GM18873 (cell line): ENCODE measurements around the gene MRPS5.
A peak's percentile ranks its signal among the peaks of the same experiment; 100 is the strongest.
"Not testable (repeated sequence)": the region's sequence is repeated elsewhere in the genome, so short reads cannot be mapped to it uniquely, and the experiment has no call there.

Source experiments
- ATAC-seq: cut with Tn5 transposase; IDR thresholded peaks from one replicate; pipeline ENCODE4 v1.9.1; 2021; ENCODE audit warnings: mild to moderate bottlenecking, moderate library complexity, moderate number of reproducible peaks; ENCODE audit not compliant: unreplicated experiment, low FRiP score

Gene MRPS5

DNA sequence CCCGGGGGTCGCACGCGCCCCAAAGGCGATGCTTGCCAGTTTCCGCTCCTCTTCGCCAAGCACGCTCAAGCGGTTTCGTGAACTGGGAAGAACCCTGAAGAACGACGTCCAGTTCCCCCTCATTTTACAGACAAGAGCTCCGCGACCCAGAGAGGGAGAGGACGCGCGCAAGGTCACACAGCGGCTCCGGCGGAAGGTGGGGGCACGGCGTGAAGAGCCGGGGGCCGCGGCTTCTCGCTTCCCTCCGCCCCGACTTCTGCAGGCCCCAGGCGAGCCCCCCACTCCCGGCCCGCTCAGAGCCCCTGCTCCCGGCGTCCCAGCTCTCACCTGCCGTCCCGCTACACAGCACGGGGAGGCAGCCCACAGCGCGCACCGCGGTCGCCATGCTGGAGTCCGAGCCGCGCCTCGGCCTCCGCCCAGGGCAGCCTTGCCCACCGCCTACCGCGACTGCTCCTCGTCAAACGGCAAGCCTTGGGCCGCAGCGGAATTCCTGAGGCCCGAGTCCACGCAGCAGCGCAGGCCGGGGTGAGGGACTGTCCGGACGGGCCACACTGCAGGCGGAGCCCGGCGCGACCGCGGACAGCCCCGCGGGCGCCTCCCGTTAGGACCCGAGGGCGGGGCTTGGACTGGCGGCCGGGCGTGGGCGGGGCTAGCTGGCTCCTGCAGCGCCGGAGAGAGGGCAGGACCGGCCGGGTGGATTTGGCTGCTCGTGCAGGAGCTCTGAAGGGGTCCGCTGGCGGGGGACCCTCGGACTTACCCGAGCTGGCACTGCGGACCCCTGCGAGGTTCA is at the start of gene MRPS5:
MRPS5 (minus strand) TSS at position 402 of the 790 bp plus-strand sequence; CDS start at position 385, 17 bp downstream.
- peak; percentile 90 for ATAC-seq

DNA sequence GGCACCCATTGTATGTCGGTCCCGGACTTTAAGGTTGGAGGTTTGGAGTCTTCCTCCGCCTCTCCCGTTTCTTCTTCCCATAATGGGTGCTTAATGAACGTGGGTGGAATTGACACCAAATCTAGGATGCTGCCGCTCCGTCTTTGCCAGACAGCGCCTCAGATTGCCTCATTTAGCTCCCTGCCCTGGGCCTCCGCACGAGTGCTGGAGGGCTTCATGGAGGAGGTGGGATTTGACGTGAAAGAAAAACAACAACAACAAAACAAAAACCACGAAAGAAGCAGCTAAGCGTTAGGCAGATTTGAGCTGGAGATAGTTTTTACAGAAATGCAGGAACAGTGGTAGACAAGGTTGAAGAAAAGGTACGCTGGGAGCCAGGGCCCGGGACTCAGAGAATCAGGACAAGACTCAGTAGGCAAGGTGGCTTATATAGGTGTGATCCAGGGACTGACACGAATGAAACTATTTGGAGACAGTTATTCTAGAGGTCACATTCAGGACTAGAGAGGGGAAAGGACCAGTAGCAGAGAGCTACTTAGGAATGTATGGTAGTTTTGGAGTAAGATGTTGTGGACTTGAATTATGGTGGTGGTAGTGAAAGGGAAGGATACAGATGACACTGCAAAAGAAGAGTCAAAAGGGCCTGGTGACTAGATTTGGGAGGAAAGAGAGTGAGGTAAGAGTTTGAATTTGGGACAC is 44.6 kb upstream of the MRPS5 start:
- peak; percentile 1 for ATAC-seq

DNA sequence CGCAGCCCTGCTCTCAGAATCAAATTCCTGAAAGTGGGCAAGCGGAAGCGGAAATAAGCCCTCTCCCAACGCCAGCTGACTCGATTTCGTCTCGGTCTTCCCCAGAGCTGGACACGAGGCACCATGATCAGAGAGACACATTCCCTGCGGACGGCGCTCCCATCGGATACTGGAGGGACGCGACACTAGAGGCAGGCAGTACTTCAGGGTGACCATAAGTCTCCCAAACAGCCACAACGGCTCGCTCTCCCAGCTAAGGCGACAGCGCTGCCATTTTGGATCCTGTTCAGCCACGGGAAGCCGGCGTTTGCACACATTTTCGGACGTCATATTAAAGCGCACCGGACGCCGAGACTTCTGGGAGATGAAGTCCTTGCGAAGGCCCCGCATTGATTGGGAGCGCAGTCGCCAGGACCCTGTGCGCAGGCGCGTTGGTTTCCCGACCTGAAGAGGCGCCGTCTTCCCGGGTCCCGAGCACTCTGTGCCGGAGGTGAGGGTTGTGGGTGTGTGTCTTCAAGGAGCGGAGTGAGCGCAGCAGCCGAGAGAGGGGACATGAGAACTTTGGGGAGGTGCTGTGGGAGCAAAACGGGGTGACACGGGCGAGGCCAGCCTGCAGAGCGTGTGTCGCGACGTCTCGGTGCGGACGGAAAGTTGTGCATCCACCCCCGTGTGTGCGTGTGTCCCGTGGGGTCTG is 43.9 kb upstream of the MRPS5 start, which contains the start of gene ZNF2:
ZNF2 (plus strand) TSS at position 439 of the 694 bp plus-strand sequence. CDS start 10,418 bp downstream, outside the sequence.
- peak; percentile 83 for ATAC-seq

DNA sequence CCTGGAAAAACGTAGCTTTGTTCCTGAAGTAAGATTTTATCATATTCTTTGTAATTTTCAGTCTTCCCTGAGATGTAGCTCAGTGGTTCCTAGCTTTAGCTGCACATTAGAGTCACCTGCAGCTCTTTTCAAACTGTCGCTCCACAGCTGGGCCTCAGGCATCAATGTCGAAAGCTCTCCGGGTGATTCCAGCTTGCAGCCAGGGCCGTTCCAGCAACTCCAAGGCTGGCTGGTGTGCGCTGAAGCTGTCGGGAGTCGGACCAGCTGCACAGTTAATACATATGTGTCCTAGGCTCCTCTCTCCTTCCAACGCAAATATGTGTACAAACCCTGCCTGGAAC is 43.4 kb upstream of the MRPS5 start:
- peak; percentile 1 for ATAC-seq

DNA sequence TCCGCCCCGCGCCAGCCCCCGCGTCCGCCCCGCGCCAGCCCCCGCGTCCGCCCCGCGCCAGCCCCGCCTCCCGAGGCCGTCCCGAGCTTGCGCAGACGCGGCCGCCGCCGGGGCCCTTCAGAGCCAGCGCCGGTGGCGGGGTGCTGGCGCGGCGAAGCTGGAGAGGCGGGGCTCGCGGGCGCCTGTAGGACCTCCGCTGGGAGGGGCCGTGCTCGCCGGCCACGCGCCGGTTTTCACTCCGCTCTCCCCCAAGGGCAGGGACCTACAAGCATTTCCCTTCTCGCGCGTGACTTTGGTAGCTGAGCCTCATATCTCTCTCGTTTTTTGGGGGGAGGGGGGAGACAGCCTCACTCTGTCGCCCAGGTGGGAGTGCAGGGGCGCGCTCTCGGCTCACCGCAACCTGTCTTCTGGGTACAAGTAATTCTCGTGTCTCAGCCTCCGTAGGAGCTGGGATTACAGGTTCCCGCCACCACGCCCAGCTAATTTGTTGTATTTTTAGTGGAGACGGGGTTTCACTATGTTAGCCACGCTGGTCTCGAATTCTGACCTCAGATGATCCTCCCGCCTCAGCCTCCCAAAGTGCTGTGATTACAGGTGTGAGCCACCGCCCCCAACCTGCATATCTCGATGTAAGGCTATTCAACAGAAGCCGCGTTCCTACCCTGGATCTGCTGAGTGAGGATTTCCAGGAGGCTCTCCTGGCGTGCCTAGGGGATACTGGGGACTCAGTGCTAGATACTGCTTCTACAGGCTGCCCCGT is 38.3 kb upstream of the MRPS5 start, which contains the start of gene ZNF514:
ZNF514 (minus strand) TSS at position 159 of the 760 bp plus-strand sequence. CDS start 6,595 bp downstream, outside the sequence.
- peak; percentile 49 for ATAC-seq

DNA sequence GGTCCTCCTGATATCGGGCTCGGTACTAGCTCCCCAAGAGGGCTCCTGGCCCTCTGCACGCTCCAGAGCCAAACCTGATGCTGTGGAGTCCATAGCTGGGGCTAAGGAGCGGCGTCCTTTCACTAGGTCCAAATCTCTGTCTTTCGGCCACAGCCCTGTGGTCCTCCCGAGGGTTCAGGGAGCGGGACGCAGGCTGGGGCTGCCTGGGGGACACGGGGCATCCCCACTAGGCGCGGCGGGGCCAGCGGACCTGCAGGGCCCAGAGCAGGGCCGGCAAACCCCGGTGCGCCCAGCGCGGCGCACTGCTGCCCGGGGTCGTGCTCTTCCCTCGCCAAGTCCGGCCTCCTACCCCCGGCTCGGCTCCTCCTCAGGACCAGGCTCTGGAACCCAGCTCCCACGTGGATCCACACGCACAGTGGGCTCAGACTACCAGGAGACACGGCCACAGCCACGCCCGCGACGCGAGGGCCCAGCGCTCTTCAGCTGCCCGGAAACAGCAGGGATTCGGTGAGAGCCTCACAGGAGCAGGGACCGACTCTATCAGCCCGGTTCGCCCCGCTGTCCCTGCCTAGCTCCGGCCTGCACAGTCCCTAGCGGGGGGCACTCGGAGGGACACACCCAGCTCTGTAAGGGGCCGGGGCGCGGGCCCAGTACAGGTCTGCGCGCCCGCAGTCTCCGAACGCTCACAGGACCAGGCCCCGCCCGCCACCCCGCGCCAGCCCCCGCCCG is 37.4 kb upstream of the MRPS5 start:
- peak; percentile 35 for ATAC-seq

DNA sequence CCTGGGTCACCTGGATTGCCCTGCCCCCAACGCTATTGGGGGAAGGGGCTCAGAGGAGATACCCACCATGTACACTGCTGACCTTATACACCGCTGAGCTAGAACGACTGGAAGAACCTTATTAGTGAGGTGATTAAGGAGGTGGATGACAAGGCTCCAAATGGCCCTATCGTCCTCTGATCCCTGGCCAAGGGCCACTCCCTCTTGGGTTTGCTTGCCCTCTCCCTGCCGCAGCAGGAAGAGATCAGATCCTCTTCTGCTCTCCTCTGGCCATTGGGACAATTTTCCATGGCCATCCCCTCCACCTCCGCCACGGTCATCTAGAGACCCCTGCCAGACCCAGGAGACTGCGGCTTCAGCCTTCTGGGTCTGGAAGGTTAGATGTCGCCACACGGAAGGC is 36.8 kb upstream of the MRPS5 start:
- no peak for ATAC-seq

DNA sequence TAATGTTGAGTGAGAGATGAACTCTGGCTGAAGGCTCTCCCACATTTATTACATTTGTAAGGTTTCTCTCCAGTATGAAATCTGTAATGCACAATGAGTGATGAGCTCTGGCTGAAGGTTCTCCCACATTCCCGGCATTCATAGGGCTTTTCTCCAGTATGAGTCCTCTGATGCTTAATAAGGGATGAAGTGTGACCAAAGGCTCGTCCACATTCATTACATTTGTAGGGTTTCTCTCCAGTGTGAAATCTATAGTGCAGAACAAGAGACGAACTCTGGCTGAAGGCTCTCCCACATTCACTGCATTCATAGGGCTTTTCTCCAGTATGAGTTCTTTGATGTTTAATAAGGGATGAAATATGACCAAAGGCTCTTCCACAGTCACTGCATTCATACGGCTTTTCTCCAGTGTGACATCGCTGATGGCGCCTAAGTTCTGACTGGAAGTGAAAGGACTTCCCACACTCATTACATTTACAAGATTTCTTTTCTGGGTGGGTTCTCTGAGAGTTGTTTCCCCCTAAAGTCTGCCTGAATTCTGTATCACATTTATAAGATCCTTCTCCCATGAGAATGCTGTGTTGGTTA is 27.9 kb upstream of the MRPS5 start:
- ATAC-seq = no peak

DNA sequence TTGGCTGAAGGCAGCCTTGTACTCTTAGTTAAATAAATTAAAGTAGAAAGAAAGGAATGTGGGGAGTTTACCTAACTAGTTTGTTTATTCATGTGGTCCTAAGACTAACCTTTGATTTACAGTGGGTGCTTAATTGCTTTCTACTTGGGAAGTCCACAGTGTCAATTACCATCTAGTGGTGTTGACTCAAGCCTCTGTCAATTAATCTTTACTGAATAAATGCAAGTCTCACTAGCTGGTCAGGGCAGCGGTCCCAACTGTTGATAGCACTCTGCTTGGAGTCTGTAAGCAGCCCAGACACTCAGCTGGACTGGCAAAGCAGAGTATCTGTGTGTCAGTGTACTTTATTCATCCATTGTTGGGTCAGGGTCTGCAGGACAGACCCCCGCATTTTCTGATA is 22.2 kb upstream of the MRPS5 start:
- ATAC-seq = no peak

DNA sequence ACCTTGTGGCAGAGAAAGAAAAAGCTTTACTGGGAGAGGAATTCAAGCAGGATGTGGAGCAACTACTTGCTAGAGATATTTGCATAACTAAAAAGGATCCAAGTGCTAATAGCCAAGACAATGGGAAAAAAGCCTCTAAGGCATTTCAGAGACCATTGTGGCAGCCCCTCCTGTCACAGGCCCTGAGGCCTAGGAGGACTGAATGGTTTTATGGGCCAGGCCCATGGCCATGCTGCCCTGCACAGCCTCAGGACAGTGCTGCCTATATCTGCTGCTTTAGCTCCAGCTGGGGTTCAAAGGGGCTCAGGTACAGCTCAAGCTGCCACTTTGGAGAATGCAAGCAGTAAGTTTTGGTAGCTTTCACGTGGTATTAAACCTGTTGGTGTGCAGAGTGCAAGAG is 17.1 kb upstream of the MRPS5 start:
- no peak for ATAC-seq

DNA sequence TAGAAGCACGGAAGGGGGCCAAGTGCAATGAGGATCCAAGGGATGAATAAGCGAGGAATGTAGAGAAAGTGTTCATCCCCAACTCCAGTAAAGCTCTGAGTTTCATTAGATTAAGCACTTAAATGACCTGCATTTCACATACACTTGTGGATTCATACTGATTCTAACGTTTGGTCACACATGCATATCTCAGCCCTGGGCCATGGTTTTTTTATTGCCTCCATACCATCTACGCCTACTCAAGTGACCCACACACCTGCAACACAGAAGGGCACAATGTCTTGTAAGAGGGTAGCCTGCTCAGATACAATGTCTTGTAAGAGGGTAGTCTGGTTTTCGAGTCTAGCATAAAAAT is 566 bp upstream of the MRPS5 start:
- no peak for ATAC-seq

DNA sequence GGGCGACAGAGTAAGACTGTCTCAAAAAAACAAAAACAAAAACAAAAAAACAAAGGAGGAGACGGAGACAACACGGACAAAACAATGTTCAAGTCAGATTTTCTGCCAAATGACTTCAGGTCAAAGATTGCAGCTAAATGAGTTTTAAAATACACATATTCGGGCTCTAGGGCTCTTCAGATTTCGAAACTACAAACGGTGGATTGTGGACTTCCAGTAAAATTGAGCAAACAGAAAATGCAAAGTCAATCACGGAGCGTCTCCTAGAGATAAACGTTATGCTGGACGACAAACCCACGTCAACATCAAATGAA is 558 bp downstream of the MRPS5 start:
- no peak for ATAC-seq

DNA sequence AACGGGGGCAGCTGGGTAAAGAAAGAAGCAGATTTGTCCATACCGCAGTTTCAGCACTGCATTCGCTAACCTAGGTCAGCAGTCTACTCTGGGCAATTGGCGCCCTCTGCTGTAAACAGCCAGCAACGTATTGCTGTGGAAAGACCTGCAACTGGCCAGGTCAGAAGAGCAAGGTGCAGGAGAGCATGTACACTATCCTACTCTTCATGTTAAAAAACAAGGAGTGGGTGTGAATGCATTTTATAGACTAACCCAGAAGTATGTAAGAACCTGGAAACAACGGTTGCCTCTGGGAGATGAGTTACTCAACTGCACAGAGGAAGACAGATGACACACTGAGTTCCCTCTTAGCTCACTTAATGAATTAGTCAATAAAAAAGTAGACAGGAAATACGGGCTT is 6.2 kb downstream of the MRPS5 start:
- peak; percentile 89 for ATAC-seq

DNA sequence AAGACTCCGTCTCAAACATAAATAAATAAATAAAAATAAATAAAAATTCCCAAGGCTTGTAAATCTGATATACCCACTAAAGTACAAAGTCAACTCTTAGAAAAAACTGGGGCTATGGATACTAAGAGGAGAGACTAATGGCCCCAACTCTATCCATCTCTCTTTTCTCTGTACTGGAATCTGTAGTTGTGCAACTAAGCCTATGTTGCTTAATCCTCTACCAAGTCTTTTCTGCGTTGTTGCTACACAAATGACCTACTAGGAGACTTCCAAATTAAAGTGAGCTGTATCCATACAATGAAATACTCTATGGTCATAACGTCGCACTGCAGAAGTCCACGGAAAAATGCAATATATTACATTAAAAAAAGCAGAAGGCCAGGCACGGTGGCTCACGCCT is 8.1 kb downstream of the MRPS5 start:
- no peak for ATAC-seq

DNA sequence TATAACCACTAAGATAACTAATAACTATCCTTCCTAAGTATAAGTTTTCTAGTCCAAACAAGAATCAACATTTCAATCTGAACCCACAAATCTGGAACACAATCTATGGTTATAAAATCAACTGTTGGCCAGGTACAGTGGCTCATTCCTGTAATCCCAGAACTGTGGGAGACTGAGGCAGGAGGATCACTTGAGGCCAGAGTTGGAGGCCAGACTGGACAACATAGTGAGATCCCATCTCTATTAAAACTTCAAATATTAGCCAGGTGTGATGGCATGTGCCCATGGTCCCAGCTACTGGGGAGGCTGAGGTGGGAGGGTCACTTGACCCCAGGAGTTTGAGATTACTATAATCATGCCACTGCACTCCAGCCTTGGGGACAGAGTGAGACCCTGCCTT is 11.2 kb downstream of the MRPS5 start:
- ATAC-seq = no peak

DNA sequence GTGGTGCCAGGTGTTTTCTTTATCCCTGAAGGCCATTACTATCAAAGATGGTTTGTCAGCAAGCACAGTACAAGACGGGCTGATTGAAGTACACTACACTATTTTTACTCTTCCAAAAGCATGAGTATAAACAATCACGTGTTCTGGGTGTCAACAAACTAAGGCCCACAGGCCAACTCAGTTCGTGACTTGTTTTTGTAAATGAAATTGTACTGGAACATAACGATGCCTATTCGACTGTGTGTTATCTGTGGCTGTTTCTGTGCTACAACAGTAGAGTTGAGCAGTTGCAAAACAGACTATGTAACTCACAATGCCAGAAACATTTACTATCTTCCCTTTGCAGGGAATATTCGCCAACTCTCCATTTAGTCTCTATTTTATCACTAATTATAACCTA is 12.3 kb downstream of the MRPS5 start:
- ATAC-seq = no peak

DNA sequence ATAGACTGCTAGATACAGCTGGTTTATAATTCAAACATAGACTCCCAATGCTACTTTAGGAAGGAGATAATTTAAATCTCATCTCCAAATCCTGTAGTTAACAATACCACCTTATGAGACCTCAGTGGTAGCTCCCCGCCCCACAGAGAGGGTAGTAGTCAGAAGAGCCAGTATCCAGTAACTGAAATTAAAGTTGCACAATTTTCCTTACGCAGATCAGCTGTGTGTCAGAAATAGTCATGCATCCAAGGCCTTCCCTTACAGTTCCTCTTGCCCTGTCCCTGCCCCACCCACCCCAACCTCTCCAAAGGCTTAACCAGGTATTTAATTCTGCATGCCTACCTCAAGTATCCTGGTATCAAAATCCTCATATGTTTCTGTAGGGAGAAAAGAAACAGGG is 15.5 kb downstream of the MRPS5 start:
- ATAC-seq = no peak

DNA sequence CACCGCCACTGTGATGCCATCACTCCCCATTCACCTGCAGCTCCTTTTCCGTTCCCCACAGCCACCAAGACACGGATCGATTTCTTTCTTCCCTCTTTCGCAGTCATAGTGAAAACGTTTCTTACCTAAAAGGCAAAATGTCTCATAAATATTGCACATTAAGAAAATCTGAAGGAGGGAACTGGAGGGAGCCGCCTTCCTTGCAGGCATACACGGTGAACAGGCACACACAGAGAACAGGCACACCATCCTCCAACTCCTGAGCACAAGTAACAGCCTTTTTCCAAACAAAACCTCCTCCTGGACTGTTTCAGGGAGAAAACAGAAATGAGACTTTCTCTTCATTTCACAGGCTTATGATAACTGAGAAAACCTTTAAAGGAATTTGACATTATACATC is 17.0 kb downstream of the MRPS5 start:
- no peak for ATAC-seq

DNA sequence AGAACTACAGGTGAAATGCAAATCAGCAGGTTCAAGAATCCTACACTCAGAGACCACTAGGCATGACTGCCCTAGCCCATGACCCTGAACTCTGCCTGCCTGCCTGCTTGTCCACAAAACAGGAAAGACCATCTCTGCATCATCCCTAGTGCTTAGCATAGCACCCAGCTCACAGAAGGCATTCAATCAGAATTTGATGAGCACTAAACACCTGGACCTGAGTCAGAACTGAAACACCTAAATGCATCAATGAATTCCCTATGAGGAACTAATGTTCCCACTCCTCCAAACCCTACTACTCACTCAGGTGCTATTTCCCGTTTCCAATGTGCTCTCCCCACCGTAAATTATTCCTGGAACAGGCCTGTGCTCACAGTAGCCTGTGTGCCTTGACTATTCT is 21.7 kb downstream of the MRPS5 start:
- ATAC-seq = no peak

DNA sequence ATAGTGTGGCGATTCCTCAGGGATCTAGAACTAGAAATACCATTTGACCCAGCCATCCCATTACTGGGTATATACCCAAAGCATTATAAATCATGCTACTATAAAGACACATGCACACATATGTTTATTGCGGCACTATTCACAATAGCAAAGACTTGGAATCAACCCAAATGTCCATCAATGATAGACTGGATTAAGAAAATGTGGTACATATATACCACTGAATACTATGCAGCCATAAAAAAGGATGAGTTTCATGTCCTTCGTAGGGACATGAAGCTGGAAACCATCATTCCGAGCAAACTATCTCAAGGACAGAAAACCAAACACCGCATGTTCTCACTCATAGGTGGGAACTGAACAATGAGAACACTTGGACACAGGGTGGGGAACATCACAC is 23.3 kb downstream of the MRPS5 start:
- not testable (repeated sequence) for ATAC-seq
